Endothelial cell of umbilical vein (primary cell): ENCODE results near the gene RDH13. TPM values are rescaled to one million over a fixed set of nuclear protein-coding genes. Genes with fewer than 3 reads are reported as not detected.

Experiments used
- BruUV-seq: library from RNA; stranded (reverse); fragments of 400-500 nt; replicated peaks from 2 replicates; lab custom pipeline; 2021; lab: Mats Ljungman, UMichigan
- CTCF ChIA-PET: fragments of 300-600, 350-600 bp; sonication (Branson Sonifier 250); formaldehyde crosslinking; loops from one replicate; lab custom pipeline; 2021; ENCODE audit warnings: antibody characterized with exemption, inconsistent platforms; lab: Charles Lee
- POLR2A ChIA-PET: fragments of 300-600, 350-600 bp; sonication (Branson Sonifier 250); formaldehyde crosslinking; loops from one replicate; lab custom pipeline; 2021; ENCODE audit warnings: antibody characterized with exemption, inconsistent platforms; lab: Charles Lee
- DNase-seq: peaks from one replicate; pipeline ENCODE4 v3.0.0-alpha.2; 2011; ENCODE audit warnings: low read depth, low spot score
- FAIRE-seq: peaks from 2 replicates; lab custom pipeline; 2011; peaks lifted over from hg19 to GRCh38; lab: Jason Lieb, UNC
- H2AFZ ChIP-seq: 2 replicates; pipeline ENCODE4 v1.6.0; 2012; ENCODE audit warnings: low read depth, low read length, control low read depth, inconsistent platforms
- H3K27ac ChIP-seq: 2 replicates; pipeline ENCODE4 v1.5.1; 2011; ENCODE audit warnings: low read depth, mild to moderate bottlenecking, control low read depth, low read length, moderate library complexity; ENCODE audit not compliant: insufficient read depth
- H3K27me3 ChIP-seq, 2 experiments: 2 replicates each; pipeline versions ENCODE4 v1.6.0 to v1.6.1; 2011; ENCODE audit warnings: low read length in 2 of 2, mixed read lengths in 1 of 2; ENCODE audit not compliant: control insufficient read depth in 2 of 2, insufficient read depth in 2 of 2
- H3K36me3 ChIP-seq, 2 experiments: 2 replicates in 1 of 2; 3 replicates in 1 of 2; pipeline ENCODE4 v1.5.1; 2011; ENCODE audit warnings: low read length in 2 of 2, mild to moderate bottlenecking in 1 of 2, moderate library complexity in 1 of 2; ENCODE audit not compliant: control insufficient read depth in 2 of 2, insufficient read depth in 2 of 2; ENCODE audit errors: extremely low read depth in 1 of 2
- H3K4me1 ChIP-seq: 3 replicates; pipeline ENCODE4 v1.5.1; 2011; ENCODE audit warnings: mild to moderate bottlenecking, low read length; ENCODE audit not compliant: control insufficient read depth, insufficient read depth; ENCODE audit errors: extremely low read depth
- H3K4me2 ChIP-seq: 2 replicates; pipeline ENCODE4 v1.6.1; 2011; ENCODE audit warnings: low read length, control low read depth, mixed read lengths; ENCODE audit not compliant: insufficient read depth
- H3K4me3 ChIP-seq, 3 experiments: fragments of 200-600 bp in 1 of 3; sonication (generic), shearing (Covaris generic) in 1 of 3; replicated peaks in 1 of 3; 2 replicates each; pipeline ENCODE4 v1.5.1; 2011 to 2016; ENCODE audit warnings: control low read depth in 3 of 3, low read length in 3 of 3, mild to moderate bottlenecking in 2 of 3, inconsistent platforms in 1 of 3, low read depth in 1 of 3, moderate library complexity in 1 of 3; ENCODE audit not compliant: insufficient read depth in 1 of 3
- H3K79me2 ChIP-seq: 2 replicates; pipeline ENCODE4 v1.6.0; 2012; ENCODE audit warnings: low read length, inconsistent platforms; ENCODE audit not compliant: control insufficient read depth, insufficient read depth
- H3K9ac ChIP-seq: replicated peaks from 2 replicates; pipeline ENCODE3; 2011; ENCODE audit warnings: low read length, control low read depth; ENCODE audit not compliant: insufficient read depth; ENCODE audit errors: extremely low read depth
- H3K9me1 ChIP-seq: replicated peaks from 3 replicates; pipeline ENCODE4 v1.6.0; 2011; ENCODE audit warnings: mild to moderate bottlenecking, low read length; ENCODE audit not compliant: control insufficient read depth, insufficient read depth; ENCODE audit errors: extremely low read depth
- H3K9me3 ChIP-seq: replicated peaks from 2 replicates; pipeline ENCODE4 v1.5.1; 2012; ENCODE audit warnings: low read length, inconsistent platforms; ENCODE audit not compliant: control insufficient read depth, insufficient read depth
- H4K20me1 ChIP-seq: replicated peaks from 2 replicates; pipeline ENCODE3; 2011; ENCODE audit warnings: mild to moderate bottlenecking, low read length; ENCODE audit not compliant: control insufficient read depth, insufficient read depth; ENCODE audit errors: extremely low read depth
- CTCF ChIP-seq, 2 donors: IDR thresholded peaks; 1 replicate in 1 of 2; 2 replicates in 1 of 2; pipeline ENCODE4 v1.5.1; 2011; ENCODE audit warnings: low read length in 2 of 2, mild to moderate bottlenecking in 2 of 2, moderate library complexity in 2 of 2, control low read depth in 1 of 2, inconsistent platforms in 1 of 2, low read depth in 1 of 2; ENCODE audit not compliant: insufficient read depth in 1 of 2; ENCODE audit errors: extremely low read depth in 1 of 2
- EZH2 ChIP-seq: IDR thresholded peaks from 2 replicates; pipeline ENCODE4 v1.6.1; 2012; ENCODE audit warnings: borderline replicate concordance, low read depth, mild to moderate bottlenecking, moderate library complexity, low read length, inconsistent platforms; ENCODE audit not compliant: severe bottlenecking
- FOS ChIP-seq: IDR thresholded peaks from 2 replicates; pipeline ENCODE4 v1.6.1; 2011; ENCODE audit warnings: mild to moderate bottlenecking, low read length, moderate library complexity, borderline replicate concordance; ENCODE audit not compliant: insufficient read depth
- GATA2 ChIP-seq: IDR thresholded peaks from 2 replicates; pipeline ENCODE4 v1.7.0; 2011; ENCODE audit warnings: low read depth, mild to moderate bottlenecking, moderate library complexity, mixed read lengths, low read length; ENCODE audit not compliant: insufficient read length, insufficient read depth
- JUN ChIP-seq: IDR thresholded peaks from 2 replicates; pipeline ENCODE4 v1.6.1; 2011; ENCODE audit warnings: borderline replicate concordance, low read depth; ENCODE audit not compliant: insufficient read length, insufficient read depth
- MAX ChIP-seq: IDR thresholded peaks from 2 replicates; pipeline ENCODE4 v1.6.1; 2011; ENCODE audit not compliant: insufficient read depth, insufficient read length
- MYC ChIP-seq: IDR thresholded peaks from one replicate; pipeline ENCODE4 v1.6.1; 2011; ENCODE audit warnings: mild to moderate bottlenecking, low read depth, low read length
- POLR2A ChIP-seq: IDR thresholded peaks from 2 replicates; pipeline ENCODE4 v1.6.1; 2012; ENCODE audit warnings: low read depth, mild to moderate bottlenecking, control low read depth, low read length
- POLR2AphosphoS5 ChIP-seq: IDR thresholded peaks from 2 replicates; pipeline ENCODE4 v1.6.1; 2012; ENCODE audit warnings: low read depth, mild to moderate bottlenecking, control low read depth, low read length, moderate library complexity; ENCODE audit not compliant: insufficient read depth
- dilution Hi-C: fragments of 300-500 bp; cut with MboI; formaldehyde crosslinking; loops from one replicate; pipeline ENCODE4 v1.15.0; 2019; ENCODE audit warnings: low sequenced_read_pairs; ENCODE audit not compliant: extremely low pct_ligation_motif_present
- intact Hi-C: fragments of 100-400 bp; cut with micrococcal nuclease; formaldehyde crosslinking; loops from one replicate; pipeline ENCODE4 v1.10.0; 2022
- polyA plus RNA-seq, 4 experiments: library from polyadenylated mRNA; depleted of rRNA in 3 of 4; stranded (reverse) in 3 of 4; unstranded in 1 of 4; fragments of >200 nt; gene quantifications; 2 replicates each; pipeline versions ENCODE4 v1.2.1 to v1.2.3, GENCODE V29; 2011 to 2012; ENCODE audit warnings: missing spikeins in 1 of 4
- total RNA-seq: library from RNA; stranded (reverse); gene quantifications from 2 replicates; pipeline ENCODE4 v1.2.3, GENCODE V29; 2021

RDH13 gene
- total and polyA plus RNA-seq, 2 donors (not counting 3 experiments of a cell fraction or from before 2014, with no cell fraction given) = 8.7 to 19.6 TPM

GRCh38 chr19:55053735-55054134 is 9.2 kb downstream of the RDH13 start:
- H4K20me1 ChIP-seq = no peaks in the 10 kb centered on the region
- no peak overlapping the region for H3K4me3 ChIP-seq
- intact Hi-C loops = no loop called here
- H3K27me3 ChIP-seq = no peaks in the 10 kb centered on the region
- no peaks in the 10 kb centered on the region for H3K79me2 ChIP-seq
- ChIA-PET CTCF (no interaction called here), POLR2A (no interaction called here)
- no peak overlapping the region for H2AFZ ChIP-seq
- H3K9me1 ChIP-seq = no peaks in the 10 kb centered on the region
- peaks cover 4 to 8% of the 10 kb centered on the region in 2 experiments for H3K36me3 ChIP-seq
- TF ChIP-seq EZH2 = no peak
- TF ChIP-seq POLR2A = no peak
- no peak for TF ChIP-seq CTCF (IDR thresholded peaks at IDR 0.05; ENCODE audit: extremely low read depth in 1 of 2, insufficient read depth in 1 of 2, low read depth in 1 of 2, low read length in 2 of 2)
- no peak for TF ChIP-seq MAX
- TF ChIP-seq POLR2AphosphoS5 = no peak
- TF ChIP-seq FOS = no peak
- no peak for TF ChIP-seq JUN
- TF ChIP-seq MYC = no peak
- TF ChIP-seq GATA2 = no peak
- dilution Hi-C loops = no loop called here
- DNase-seq (no peak), FAIRE-seq (no peak)
- no peaks in the 10 kb centered on the region for H3K9me3 ChIP-seq
- H3K4me2 ChIP-seq = no peak overlapping the region
- H3K27ac ChIP-seq = no peak overlapping the region
- BruUV-seq = no TSS peak
- H3K4me1 ChIP-seq = no peaks in the 10 kb centered on the region
- H3K9ac ChIP-seq = no peak overlapping the region
